ENCODE results near the gene OR10H4.

GRCh38 chr19:15915109-15915508 lies 33.7 kb upstream of the OR10H4 start:
- TF ChIP-seq CTCF (conservative IDR thresholded peaks at IDR 0.05 in 1 of 2, IDR thresholded peaks at IDR 0.05 in 1 of 2; ENCODE audit: extremely low read depth in 1 of 2, insufficient read depth in 1 of 2, low read depth in 1 of 2, low read length in 2 of 2) (no peak), EZH2 (IDR thresholded peaks at IDR 0.05; ENCODE audit: borderline replicate concordance, low read length) (no peak)

Measured in mammary epithelial cell (primary cell).